GM20000 (cell line): ENCODE measurements around the gene CD96.

Experiments
- DNase-seq: peaks from one replicate; pipeline ENCODE4 v3.0.0; 2012; ENCODE audit warnings: low spot score
- CTCF ChIP-seq: IDR thresholded peaks from 2 replicates; pipeline ENCODE4 v1.5.1; 2012; ENCODE audit warnings: mild to moderate bottlenecking, control low read depth; ENCODE audit errors: extremely low read depth, missing control alignments

Gene CD96

GRCh38 chr3:111566844-111567243, 24.8 kb downstream of the CD96 start:
- no peak for TF ChIP-seq CTCF
- DNase-seq = no peak

- DNase-seq = no peak
- no peak for TF ChIP-seq CTCF
Observed at GRCh38 chr3:111568355-111568754, 26.4 kb downstream of the CD96 start.

- TF ChIP-seq CTCF = no peak
- DNase-seq = no peak
Observed at GRCh38 chr3:111568911-111569310, 26.9 kb downstream of the CD96 start.

- TF ChIP-seq CTCF = no peak
- DNase-seq = no peak
Observed at GRCh38 chr3:111570404-111571030, 28.5 kb downstream of the CD96 start.

GRCh38 chr3:111571282-111571681, 29.3 kb downstream of the CD96 start:
- no peak for DNase-seq
- TF ChIP-seq CTCF = no peak

GRCh38 chr3:111571907-111572460, 30.0 kb downstream of the CD96 start:
- TF ChIP-seq CTCF = no peak
- no peak for DNase-seq

- no peak for TF ChIP-seq CTCF
- DNase-seq = no peak
Observed at GRCh38 chr3:111577113-111577512, 35.1 kb downstream of the CD96 start.
